Measurements from ENCODE around the gene DENND4B. TPM values are rescaled to one million over a fixed set of nuclear protein-coding genes. Genes with fewer than 3 reads are reported as not detected.

The DENND4B gene
- total and polyA plus RNA-seq, 9 of the 15 experiments (the other 6 are each of a cell fraction or from before 2014, with no cell fraction given): 9.5 to 80.5 (median 23.1) TPM

DNA sequence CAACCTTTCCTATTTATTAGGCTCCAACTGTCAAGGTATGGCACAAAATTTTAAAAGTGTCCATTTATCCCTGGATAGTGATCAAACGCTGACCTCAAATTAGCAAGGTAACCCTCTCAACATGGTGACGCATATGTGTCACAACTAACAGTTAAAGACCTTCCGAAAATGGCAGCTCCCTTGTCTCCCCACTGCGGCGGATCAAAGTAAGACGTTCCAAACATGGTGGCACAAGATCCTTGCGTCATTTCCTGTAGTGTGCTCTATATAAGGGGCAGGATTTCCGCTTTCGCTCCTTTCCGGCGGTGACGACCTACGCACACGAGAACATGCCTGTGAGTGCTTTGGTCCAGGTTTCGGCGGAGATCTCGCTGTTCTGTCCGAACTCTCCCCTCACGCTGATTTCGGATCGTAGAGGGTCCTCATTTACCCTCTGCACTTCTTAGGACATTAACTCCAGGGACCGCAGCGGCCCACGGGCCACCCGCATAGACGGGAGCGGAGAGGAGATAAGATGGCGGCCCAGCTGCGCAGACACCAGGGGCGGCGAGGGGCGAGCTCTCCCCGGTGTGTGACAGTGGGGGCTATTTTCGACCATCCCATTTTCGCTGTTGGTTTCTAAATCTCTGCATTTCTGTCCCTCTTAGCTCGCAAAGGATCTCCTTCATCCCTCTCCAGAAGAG is 44.1 kb upstream of the DENND4B start, which contains the start of gene RPS27:
RPS27 (plus strand) TSS at position 295 of the 683 bp plus-strand sequence; CDS start at position 330, 35 bp downstream.
- peaks cover 41% of the 10 kb centered on the region for H3K36me3 ChIP-seq (ENCODE audit: control insufficient read depth, insufficient read depth, low read length)
- no TSS peak for BruUV-seq (replicated peaks)
- under 1% methylated on average over 36 of the region's 36 CpGs for WGBS (ENCODE audit: insufficient coverage, low coverage, missing lambda C conversion rate)
- H3K79me2 ChIP-seq (ENCODE audit: control insufficient read depth, insufficient read depth, low read length): peaks cover 31% of the 10 kb centered on the region
- ChIA-PET CTCF (ENCODE audit: low intra/inter-chr PET ratio) (interaction anchor here (0.6 kb wide), 1 partner anchor 274 kb away, joined by 7 read pairs; no protein-coding TSS in a partner anchor), POLR2A (interaction anchor here (0.6 to 4.4 kb wide), 91 partner anchors 9 to 591 kb away, joined by 3 to 104 read pairs (median 5); partner anchors contain the start of genes CHTOP, CREB3L4, CRTC2 and DENND4B)
- H3K4me3 ChIP-seq: peak within 1 kb of the TSS; percentile 81
- H3K9ac ChIP-seq (ENCODE audit: insufficient read depth in 1 of 2, low read depth in 2 of 2, low read length in 2 of 2): peak within 1 kb of the TSS; percentile 97
- in situ Hi-C loops (cut with MboI) (no loop called here), intact Hi-C loops (cut with micrococcal nuclease) (loop anchor here (5.0 kb wide), 1 partner anchor 192 kb away; no protein-coding TSS in a partner anchor)
- no peaks in the 10 kb centered on the region for H3K9me1 ChIP-seq (ENCODE audit: control insufficient read depth, insufficient read depth, low read length)
- peak within 1 kb of the TSS; percentile 98 for H2AFZ ChIP-seq (ENCODE audit: low read depth, low read length)
- H3K4me2 ChIP-seq (ENCODE audit: insufficient read depth, low read length): peak within 1 kb of the TSS; percentile 98
- DNase-seq (ENCODE audit: extremely low read depth in 1 of 4, low spot score in 3 of 4) (peak; percentile 82 to 98 (median 89)), ATAC-seq (peak; percentile 84), FAIRE-seq (peak; percentile 98)
- H3K4me1 ChIP-seq (replicated peaks in 1 of 2; ENCODE audit: control insufficient read depth in 2 of 2, insufficient read depth in 2 of 2, low read length in 2 of 2): peaks cover 6 to 11% of the 10 kb centered on the region in 2 experiments; a peak in 3 of 5 replicates
- H4K20me1 ChIP-seq (replicated peaks; ENCODE audit: control insufficient read depth, insufficient read depth, low read length): no peaks in the 10 kb centered on the region; the same call in 1 of the 2 replicates
- H3K27me3 ChIP-seq (ENCODE audit: control insufficient read depth in 2 of 2, insufficient read depth in 2 of 2, low read length in 2 of 2): no peaks in the 10 kb centered on the region
- H3K27ac ChIP-seq (ENCODE audit: extremely low read depth, low read depth, low read length): peak within 1 kb of the TSS; percentile 98
- no peaks in the 10 kb centered on the region for H3K9me3 ChIP-seq (replicated peaks; ENCODE audit: control insufficient read depth, insufficient read depth, low read depth, low read length)
- TF ChIP-seq ASH1L (IDR thresholded peaks at IDR 0.05; ENCODE audit: borderline replicate concordance, low read depth, partially characterized antibody) (peak; percentile 79), HDAC8 (tag; IDR thresholded peaks at IDR 0.05) (no peak), ARNT (IDR thresholded peaks at IDR 0.05) (peak; percentile 67 to 76; a peak in 1 of 4 replicates), GATAD2A (IDR thresholded peaks at IDR 0.05) (peak; percentile 66; the same call in 1 of the 2 replicates), PRMT5 (CRISPR knock-in tag; IDR thresholded peaks at IDR 0.05) (no peak), DPF2 (IDR thresholded peaks at IDR 0.05) (peak; percentile 25; the same call in 1 of the 2 replicates), HDAC3 (IDR thresholded peaks at IDR 0.05; ENCODE audit: borderline replicate concordance, partially characterized antibody) (peak; percentile 71), TARDBP (IDR thresholded peaks at IDR 0.05) (0 out of 2 replicates have a peak, but pooled peaks have one; percentile 63), ZNF165 (CRISPR knock-in tag; IDR thresholded peaks at IDR 0.05; ENCODE audit: borderline replicate concordance) (no peak), SIN3A (IDR thresholded peaks at IDR 0.05; ENCODE audit: borderline replicate concordance in 2 of 2, control insufficient read depth in 1 of 2, low read depth in 2 of 2, low read length in 2 of 2) (peak; percentile 92 to 95), ZNF830 (CRISPR knock-in tag; IDR thresholded peaks at IDR 0.05) (no peak), PTRF (tag; IDR thresholded peaks at IDR 0.05) (no peak), ETV5 (CRISPR knock-in tag; IDR thresholded peaks at IDR 0.05; ENCODE audit: low read depth) (peak; percentile 91)
- TF ChIP-seq, protein P1, sequence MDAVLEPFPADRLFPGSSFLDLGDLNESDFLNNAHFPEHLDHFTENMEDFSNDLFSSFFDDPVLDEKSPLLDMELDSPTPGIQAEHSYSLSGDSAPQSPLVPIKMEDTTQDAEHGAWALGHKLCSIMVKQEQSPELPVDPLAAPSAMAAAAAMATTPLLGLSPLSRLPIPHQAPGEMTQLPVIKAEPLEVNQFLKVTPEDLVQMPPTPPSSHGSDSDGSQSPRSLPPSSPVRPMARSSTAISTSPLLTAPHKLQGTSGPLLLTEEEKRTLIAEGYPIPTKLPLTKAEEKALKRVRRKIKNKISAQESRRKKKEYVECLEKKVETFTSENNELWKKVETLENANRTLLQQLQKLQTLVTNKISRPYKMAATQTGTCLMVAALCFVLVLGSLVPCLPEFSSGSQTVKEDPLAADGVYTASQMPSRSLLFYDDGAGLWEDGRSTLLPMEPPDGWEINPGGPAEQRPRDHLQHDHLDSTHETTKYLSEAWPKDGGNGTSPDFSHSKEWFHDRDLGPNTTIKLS (IDR thresholded peaks at IDR 0.05; ENCODE audit: borderline replicate concordance, low read depth): peak; percentile 82; the same call in 1 of the 2 replicates
- TF ChIP-seq, protein P2, sequence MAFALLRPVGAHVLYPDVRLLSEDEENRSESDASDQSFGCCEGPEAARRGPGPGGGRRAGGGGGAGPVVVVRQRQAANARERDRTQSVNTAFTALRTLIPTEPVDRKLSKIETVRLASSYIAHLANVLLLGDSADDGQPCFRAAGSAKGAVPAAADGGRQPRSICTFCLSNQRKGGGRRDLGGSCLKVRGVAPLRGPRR (CRISPR knock-in tag; IDR thresholded peaks at IDR 0.05): no peak
- TF ChIP-seq, protein P3, sequence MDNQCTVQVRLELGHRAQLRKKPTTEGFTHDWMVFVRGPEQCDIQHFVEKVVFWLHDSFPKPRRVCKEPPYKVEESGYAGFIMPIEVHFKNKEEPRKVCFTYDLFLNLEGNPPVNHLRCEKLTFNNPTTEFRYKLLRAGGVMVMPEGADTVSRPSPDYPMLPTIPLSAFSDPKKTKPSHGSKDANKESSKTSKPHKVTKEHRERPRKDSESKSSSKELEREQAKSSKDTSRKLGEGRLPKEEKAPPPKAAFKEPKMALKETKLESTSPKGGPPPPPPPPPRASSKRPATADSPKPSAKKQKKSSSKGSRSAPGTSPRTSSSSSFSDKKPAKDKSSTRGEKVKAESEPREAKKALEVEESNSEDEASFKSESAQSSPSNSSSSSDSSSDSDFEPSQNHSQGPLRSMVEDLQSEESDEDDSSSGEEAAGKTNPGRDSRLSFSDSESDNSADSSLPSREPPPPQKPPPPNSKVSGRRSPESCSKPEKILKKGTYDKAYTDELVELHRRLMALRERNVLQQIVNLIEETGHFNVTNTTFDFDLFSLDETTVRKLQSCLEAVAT (IDR thresholded peaks at IDR 0.05): peak; percentile 87 to 90

Data from K562 (cell line).